Ectodermal cell (in vitro differentiated cells): ENCODE results near the gene SRGAP3.

Source experiments
- H3K27ac ChIP-seq: 2 replicates; pipeline ENCODE4 v1.7.0; 2013; ENCODE audit warnings: mild to moderate bottlenecking, low read depth, low read length; ENCODE audit not compliant: insufficient read depth, poor library complexity, severe bottlenecking
- H3K27me3 ChIP-seq: 2 replicates; pipeline ENCODE4 v1.7.0; 2013; ENCODE audit warnings: mild to moderate bottlenecking, low read length; ENCODE audit not compliant: insufficient read depth, control insufficient read depth, poor library complexity, severe bottlenecking
- H3K36me3 ChIP-seq: one replicate; pipeline ENCODE4 v1.7.0; 2013; ENCODE audit warnings: low read length; ENCODE audit not compliant: control insufficient read depth, insufficient read depth
- H3K4me1 ChIP-seq: one replicate; pipeline ENCODE4 v1.7.0; 2013; ENCODE audit warnings: low read length; ENCODE audit not compliant: control insufficient read depth, insufficient read depth
- H3K4me3 ChIP-seq: 2 replicates; pipeline ENCODE4 v1.7.0; 2013; ENCODE audit warnings: low read depth, low read length, control low read depth; ENCODE audit not compliant: insufficient read depth
- H3K9me3 ChIP-seq: 2 replicates; pipeline ENCODE4 v1.7.0; 2013; ENCODE audit warnings: mild to moderate bottlenecking, low read length, moderate library complexity; ENCODE audit not compliant: control insufficient read depth
- WGBS, 2 experiments: methylation state at CpG; one replicate each; pipeline ENCODE4 v1.1.7; 2013; ENCODE audit warnings: missing lambda C conversion rate in 2 of 2; 5-methylcytosine and 5-hydroxymethylcytosine counted together

Gene SRGAP3

DNA sequence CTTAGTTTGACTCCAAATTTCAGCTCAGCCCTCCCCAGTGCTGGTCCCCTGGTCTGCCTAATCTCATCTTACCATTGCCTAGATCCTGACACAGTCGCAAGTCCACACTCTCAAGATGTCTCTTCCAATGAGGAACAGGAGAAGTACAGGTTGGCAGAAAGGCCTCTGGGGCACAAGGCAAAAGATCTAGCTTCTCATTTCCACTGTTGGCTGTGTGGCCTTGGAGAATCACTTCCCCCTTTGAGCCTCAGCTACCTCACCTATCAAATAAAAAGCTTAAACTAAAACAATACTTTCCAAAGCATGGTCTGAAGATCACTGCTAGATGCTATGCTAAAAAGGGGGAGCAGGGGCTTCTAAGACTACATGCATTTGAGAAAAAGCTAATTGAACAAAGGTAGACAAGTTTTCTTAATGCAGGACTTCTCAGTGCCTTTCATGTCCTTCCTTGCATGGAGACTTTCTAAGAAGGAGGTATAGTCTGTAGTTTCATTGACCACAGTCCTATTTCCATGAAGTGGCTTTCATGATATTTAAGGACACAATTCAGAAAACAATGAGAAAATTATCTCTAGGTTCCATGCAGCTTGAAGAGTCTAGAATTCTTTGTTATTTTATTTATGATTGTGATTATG lies 168.1 kb downstream of the SRGAP3 start:
- Histone ChIP-seq H3K36me3 (peaks cover 4% of the 10 kb centered on the region), H3K9me3 (no peaks in the 10 kb centered on the region), H3K27ac (no peak overlapping the region), H3K27me3 (no peaks in the 10 kb centered on the region), H3K4me3 (no peak overlapping the region), H3K4me1 (peaks cover 18% of the 10 kb centered on the region)
- WGBS, 2 experiments = 92 to 100% methylated on average over 1 of the region's 1 CpG

GRCh38 chr3:9080163-9080562 lies 169.3 kb downstream of the SRGAP3 start:
- Histone ChIP-seq H3K9me3 (no peaks in the 10 kb centered on the region), H3K27me3 (no peaks in the 10 kb centered on the region), H3K27ac (no peak overlapping the region), H3K36me3 (peaks cover 4% of the 10 kb centered on the region), H3K4me3 (no peak overlapping the region), H3K4me1 (peaks cover 21% of the 10 kb centered on the region)
- WGBS, 2 experiments = 93 to 100% methylated on average over 2 of the region's 2 CpGs

GRCh38 chr3:9079676-9080075 lies 169.8 kb downstream of the SRGAP3 start:
- no peaks in the 10 kb centered on the region for H3K27me3 ChIP-seq
- H3K27ac ChIP-seq = no peak overlapping the region
- no peaks in the 10 kb centered on the region for H3K9me3 ChIP-seq
- peaks cover 21% of the 10 kb centered on the region for H3K4me1 ChIP-seq
- WGBS, 2 experiments = 91 to 94% methylated on average over 8 of the region's 8 CpGs
- H3K4me3 ChIP-seq = no peak overlapping the region
- peaks cover 4% of the 10 kb centered on the region for H3K36me3 ChIP-seq

DNA sequence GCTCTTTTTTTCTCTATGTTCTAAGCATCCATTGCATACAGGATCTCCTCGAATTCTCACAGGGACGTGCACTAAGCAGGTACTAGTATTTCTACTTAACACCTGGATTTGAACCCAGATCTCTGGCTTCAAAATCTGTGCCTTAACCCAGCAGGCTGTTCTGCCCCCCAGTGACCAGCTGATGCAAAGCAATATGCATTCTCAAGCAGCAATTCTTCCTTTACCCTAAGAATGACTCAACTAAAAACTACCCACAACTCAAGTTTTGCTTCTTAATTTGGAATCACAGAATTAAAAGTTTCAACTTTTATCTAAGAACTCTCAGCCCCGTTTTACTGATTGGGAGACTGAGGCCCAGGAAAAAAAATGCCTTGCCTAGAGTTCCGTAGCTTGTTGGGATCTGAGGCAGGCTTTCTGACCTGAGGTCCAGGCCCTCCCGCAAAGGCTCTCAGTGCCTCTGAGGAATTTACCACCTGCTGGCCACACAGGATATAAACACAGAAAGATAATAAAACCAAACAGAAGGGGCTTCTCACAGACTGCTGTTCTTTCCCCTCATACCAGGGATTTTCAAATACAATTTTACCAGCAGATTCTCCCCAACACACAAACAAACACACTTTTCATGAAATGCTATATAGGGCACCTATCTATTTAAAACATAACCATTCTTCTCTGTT lies 170.7 kb downstream of the SRGAP3 start:
- no peaks in the 10 kb centered on the region for H3K9me3 ChIP-seq
- peaks cover 21% of the 10 kb centered on the region for H3K4me1 ChIP-seq
- H3K27me3 ChIP-seq = no peaks in the 10 kb centered on the region
- no peak overlapping the region for H3K4me3 ChIP-seq
- 76 to 78% methylated on average over 5 of the region's 5 CpGs for WGBS, 2 experiments
- H3K36me3 ChIP-seq = peaks cover 4% of the 10 kb centered on the region
- H3K27ac ChIP-seq = no peak overlapping the region

GRCh38 chr3:9077029-9077428 lies 172.4 kb downstream of the SRGAP3 start:
- Histone ChIP-seq H3K27ac (no peak overlapping the region), H3K9me3 (no peaks in the 10 kb centered on the region), H3K27me3 (no peaks in the 10 kb centered on the region), H3K36me3 (peaks cover 4% of the 10 kb centered on the region), H3K4me3 (no peak overlapping the region), H3K4me1 (peaks cover 21% of the 10 kb centered on the region)
- WGBS, 2 experiments = 71 to 75% methylated on average over 4 of the region's 4 CpGs

GRCh38 chr3:9075762-9076161 lies 173.7 kb downstream of the SRGAP3 start:
- Histone ChIP-seq H3K36me3 (peaks cover 4% of the 10 kb centered on the region), H3K27ac (no peak overlapping the region), H3K9me3 (no peaks in the 10 kb centered on the region), H3K4me3 (no peak overlapping the region), H3K27me3 (no peaks in the 10 kb centered on the region), H3K4me1 (peaks cover 21% of the 10 kb centered on the region)
- 88 to 91% methylated on average over 1 of the region's 1 CpG for WGBS, 2 experiments

GRCh38 chr3:9074079-9074478 lies 175.4 kb downstream of the SRGAP3 start:
- Histone ChIP-seq H3K9me3 (no peaks in the 10 kb centered on the region), H3K4me3 (no peak overlapping the region), H3K27me3 (no peaks in the 10 kb centered on the region), H3K27ac (no peak overlapping the region), H3K36me3 (no peaks in the 10 kb centered on the region), H3K4me1 (peaks cover 21% of the 10 kb centered on the region)
- WGBS, 2 experiments = 70 to 73% methylated on average over 5 of the region's 5 CpGs

DNA sequence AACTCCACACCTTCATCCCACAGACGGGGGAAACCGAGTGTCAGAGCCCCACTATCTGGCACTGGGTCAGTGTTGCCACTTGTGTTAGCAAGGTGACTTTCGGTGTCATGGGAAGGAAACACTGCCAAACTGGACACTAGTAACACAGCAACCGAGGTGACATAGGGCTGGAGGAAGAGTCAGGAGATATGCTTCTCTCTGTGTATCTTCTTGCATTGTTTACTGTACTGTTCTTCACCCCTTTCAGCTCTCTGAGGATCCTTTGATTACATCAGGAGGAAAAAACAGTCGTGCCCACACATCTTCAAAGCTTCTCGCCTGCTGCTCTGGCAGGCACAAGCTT lies 176.8 kb downstream of the SRGAP3 start:
- WGBS, 2 experiments = 92% methylated on average over 6 of the region's 6 CpGs

DNA sequence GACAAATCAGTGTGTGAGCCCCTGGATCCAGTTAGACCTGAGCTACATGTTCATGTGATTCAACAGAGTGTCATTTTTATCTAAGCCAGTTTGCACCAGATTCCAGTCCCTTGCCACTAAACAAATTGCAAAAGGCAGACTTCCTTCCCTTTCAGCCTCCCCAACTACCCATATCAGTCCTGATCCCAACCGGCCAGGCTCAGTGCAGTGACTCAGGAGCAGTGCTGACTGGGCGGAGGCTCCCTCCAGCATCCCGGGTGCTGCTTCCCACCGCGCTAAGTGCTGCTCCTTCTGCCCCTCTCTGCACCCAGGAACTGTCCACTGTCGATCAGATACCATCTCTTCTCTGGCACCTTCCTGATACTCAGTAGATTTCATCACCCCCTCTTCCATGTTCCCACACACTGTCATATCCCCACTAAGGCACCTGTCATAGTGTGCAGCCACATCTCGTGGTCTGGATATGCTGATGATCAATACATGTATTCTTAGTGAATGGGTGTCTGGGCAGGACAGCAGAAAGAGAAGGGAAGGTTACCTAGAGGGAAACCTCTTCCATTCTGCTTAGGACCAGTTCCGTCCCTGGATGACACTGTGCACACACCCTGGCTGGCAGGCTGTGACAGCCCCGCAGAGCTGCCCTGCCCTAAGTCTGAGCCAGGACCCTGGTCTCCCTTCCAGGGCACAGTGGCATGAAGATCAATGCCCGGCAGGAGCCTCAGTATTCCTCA lies 177.3 kb downstream of the SRGAP3 start:
- Histone ChIP-seq H3K27ac (no peak overlapping the region), H3K27me3 (no peaks in the 10 kb centered on the region), H3K9me3 (no peaks in the 10 kb centered on the region), H3K36me3 (no peaks in the 10 kb centered on the region), H3K4me3 (no peak overlapping the region), H3K4me1 (peaks cover 4% of the 10 kb centered on the region)
- 94% methylated on average over 10 of the region's 10 CpGs for WGBS, 2 experiments

More for the DNA sequence above, 176.8 kb downstream of the SRGAP3 start:
- H3K27me3 ChIP-seq = no peaks in the 10 kb centered on the region
- H3K36me3 ChIP-seq = no peaks in the 10 kb centered on the region
- no peaks in the 10 kb centered on the region for H3K9me3 ChIP-seq
- H3K4me3 ChIP-seq = no peak overlapping the region
- H3K4me1 ChIP-seq = peaks cover 10% of the 10 kb centered on the region
- H3K27ac ChIP-seq = no peak overlapping the region

- 83 to 92% methylated on average over 2 of the region's 2 CpGs for WGBS, 2 experiments
- H3K27me3 ChIP-seq = no peaks in the 10 kb centered on the region
- no peak overlapping the region for H3K4me3 ChIP-seq
- no peaks in the 10 kb centered on the region for H3K36me3 ChIP-seq
- no peak overlapping the region for H3K27ac ChIP-seq
- H3K9me3 ChIP-seq = no peaks in the 10 kb centered on the region
- peaks cover 3% of the 10 kb centered on the region for H3K4me1 ChIP-seq
These were observed 178.5 kb downstream of the SRGAP3 start for GRCh38 chr3:9070961-9071360.
